ENCODE data around the gene OR5H14. TPM values are rescaled to one million over a fixed set of nuclear protein-coding genes. Genes with fewer than 3 reads are reported as not detected.

The OR5H14 gene
- not detected for total RNA-seq

- no peaks in the 10 kb centered on the region for H3K9me3 ChIP-seq
- no peak within 1 kb of the TSS for H3K27ac ChIP-seq
- H3K4me3 ChIP-seq: no peak within 1 kb of the TSS
- no peaks in the 10 kb centered on the region for H3K27me3 ChIP-seq
- WGBS, 2 donors: 73 to 74% methylated on average over 1 of the region's 1 CpG
- no peak for DNase-seq
- intact Hi-C loops (cut with DNase I): no loop called here
- H3K36me3 ChIP-seq: no peaks in the 10 kb centered on the region
- TF ChIP-seq POLR2A (IDR thresholded peaks at IDR 0.05): no peak
- TF ChIP-seq, protein P1, sequence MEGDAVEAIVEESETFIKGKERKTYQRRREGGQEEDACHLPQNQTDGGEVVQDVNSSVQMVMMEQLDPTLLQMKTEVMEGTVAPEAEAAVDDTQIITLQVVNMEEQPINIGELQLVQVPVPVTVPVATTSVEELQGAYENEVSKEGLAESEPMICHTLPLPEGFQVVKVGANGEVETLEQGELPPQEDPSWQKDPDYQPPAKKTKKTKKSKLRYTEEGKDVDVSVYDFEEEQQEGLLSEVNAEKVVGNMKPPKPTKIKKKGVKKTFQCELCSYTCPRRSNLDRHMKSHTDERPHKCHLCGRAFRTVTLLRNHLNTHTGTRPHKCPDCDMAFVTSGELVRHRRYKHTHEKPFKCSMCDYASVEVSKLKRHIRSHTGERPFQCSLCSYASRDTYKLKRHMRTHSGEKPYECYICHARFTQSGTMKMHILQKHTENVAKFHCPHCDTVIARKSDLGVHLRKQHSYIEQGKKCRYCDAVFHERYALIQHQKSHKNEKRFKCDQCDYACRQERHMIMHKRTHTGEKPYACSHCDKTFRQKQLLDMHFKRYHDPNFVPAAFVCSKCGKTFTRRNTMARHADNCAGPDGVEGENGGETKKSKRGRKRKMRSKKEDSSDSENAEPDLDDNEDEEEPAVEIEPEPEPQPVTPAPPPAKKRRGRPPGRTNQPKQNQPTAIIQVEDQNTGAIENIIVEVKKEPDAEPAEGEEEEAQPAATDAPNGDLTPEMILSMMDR (IDR thresholded peaks at IDR 0.05): no peak
- H3K4me1 ChIP-seq: no peaks in the 10 kb centered on the region
Measured at GRCh38 chr3:98147179-98147578, at the start of gene OR5H14. Gene OR5H14 (plus strand): TSS chr3:98147479. CDS start chr3:98149386, 1,907 bp downstream.

- Histone ChIP-seq H3K4me3 (no peak overlapping the region), H3K4me1 (no peaks in the 10 kb centered on the region), H3K9me3 (no peaks in the 10 kb centered on the region), H3K27ac (no peak overlapping the region), H3K27me3 (no peaks in the 10 kb centered on the region), H3K36me3 (no peaks in the 10 kb centered on the region)
- no peak for TF ChIP-seq POLR2A (IDR thresholded peaks at IDR 0.05)
- TF ChIP-seq, protein P1 (IDR thresholded peaks at IDR 0.05): no peak
- no peak for DNase-seq
- WGBS, 2 donors: 79 to 82% methylated on average over 4 of the region's 4 CpGs
- intact Hi-C loops (cut with DNase I): no loop called here
Measured at GRCh38 chr3:98099848-98100247, 47.4 kb upstream of the OR5H14 start.

DNA sequence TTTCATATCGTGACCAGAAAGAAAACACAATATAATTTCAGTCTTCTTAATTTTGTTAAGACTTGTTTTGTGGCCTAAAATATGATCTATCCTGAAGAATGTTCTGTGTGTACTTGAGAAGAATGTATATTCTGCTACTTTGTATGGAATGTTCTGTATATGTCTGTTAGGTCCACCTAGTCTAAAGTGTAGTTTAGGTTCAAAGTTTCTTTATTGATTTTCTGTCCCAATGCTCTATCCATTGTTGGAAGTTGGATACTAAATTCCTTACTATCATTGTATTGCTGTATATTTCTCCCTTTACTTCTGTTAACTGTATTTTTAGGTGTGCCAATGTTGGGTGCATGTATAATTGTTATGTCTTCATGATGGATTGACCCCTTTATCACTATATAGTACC, 39.1 kb upstream of the OR5H14 start:
- DNase-seq: no peak
- peaks cover 0 to 10% (median 4%) of the 10 kb centered on the region in 3 donors for H3K9me3 ChIP-seq
- no peaks in the 10 kb centered on the region for H3K27me3 ChIP-seq
- no peaks in the 10 kb centered on the region for H3K4me1 ChIP-seq
- 6 to 39% methylated on average over 1 of the region's 1 CpG for WGBS, 2 donors
- H3K27ac ChIP-seq: no peak overlapping the region
- TF ChIP-seq POLR2A (IDR thresholded peaks at IDR 0.05): no peak
- TF ChIP-seq, protein P1 (IDR thresholded peaks at IDR 0.05): no peak
- no peaks in the 10 kb centered on the region for H3K36me3 ChIP-seq
- H3K4me3 ChIP-seq: no peak overlapping the region
- intact Hi-C loops (cut with DNase I): no loop called here

DNA sequence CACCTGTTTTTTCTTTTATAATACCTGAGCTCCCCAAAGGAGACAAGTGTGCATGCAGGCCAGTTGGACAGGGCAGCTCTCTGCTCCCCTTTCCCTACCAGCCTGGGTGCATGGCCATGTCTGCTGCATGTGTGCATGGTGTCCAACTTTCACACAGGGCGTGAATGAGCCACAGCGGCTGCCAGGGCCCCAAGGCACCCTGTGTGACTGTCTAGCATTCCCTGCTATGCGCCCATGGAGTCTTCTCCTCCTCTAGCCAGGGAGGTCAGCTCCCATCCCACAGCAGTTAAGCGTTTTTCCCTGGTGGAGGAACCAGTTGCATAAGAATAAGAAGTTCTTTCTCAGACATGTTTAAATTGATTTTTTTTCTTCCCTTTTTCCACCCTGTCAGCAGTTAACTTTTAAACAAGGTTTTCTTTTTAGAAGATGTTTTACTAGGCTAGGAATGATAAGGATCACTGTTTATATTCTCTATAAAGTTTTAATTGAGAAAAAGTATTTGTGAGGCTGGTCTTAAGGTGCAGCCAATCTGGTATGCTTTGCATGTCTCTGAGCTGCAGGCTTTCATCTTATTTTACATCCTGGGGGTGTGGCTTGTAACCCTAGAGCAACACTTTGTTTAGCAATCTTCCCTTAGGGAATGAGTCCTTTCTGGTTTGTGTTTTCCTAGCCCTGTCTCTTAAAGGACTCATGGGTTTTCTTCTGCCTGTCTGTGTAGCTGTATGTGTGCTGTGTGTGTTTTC, 37.3 kb upstream of the OR5H14 start:
- Histone ChIP-seq H3K4me3 (no peak overlapping the region), H3K4me1 (no peaks in the 10 kb centered on the region), H3K9me3 (peaks cover 0 to 10% (median 4%) of the 10 kb centered on the region in 3 donors), H3K27me3 (no peaks in the 10 kb centered on the region), H3K36me3 (no peaks in the 10 kb centered on the region), H3K27ac (no peak overlapping the region)
- intact Hi-C loops (cut with DNase I): no loop called here
- TF ChIP-seq, protein P1 (IDR thresholded peaks at IDR 0.05): no peak
- DNase-seq: no peak
- 82 to 83% methylated on average over 3 to 4 of the region's 4 CpGs for WGBS, 2 donors

- intact Hi-C loops (cut with DNase I): no loop called here
- H3K9me3 ChIP-seq: peaks cover 0 to 10% (median 4%) of the 10 kb centered on the region in 3 donors
- H3K27ac ChIP-seq: no peak overlapping the region
- H3K4me1 ChIP-seq: no peaks in the 10 kb centered on the region
- H3K4me3 ChIP-seq: no peak overlapping the region
- DNase-seq: no peak
- H3K27me3 ChIP-seq: no peaks in the 10 kb centered on the region
- H3K36me3 ChIP-seq: no peaks in the 10 kb centered on the region
- TF ChIP-seq, protein P1 (IDR thresholded peaks at IDR 0.05): no peak
- TF ChIP-seq POLR2A (IDR thresholded peaks at IDR 0.05): no peak
Measured at GRCh38 chr3:98110550-98110908, 36.8 kb upstream of the OR5H14 start.

All from esophagus squamous epithelium (tissue), 5 donors.